ENCODE measurements around the gene CRY2. TPM values are rescaled to one million over a fixed set of nuclear protein-coding genes. Genes with fewer than 3 reads are reported as not detected.

The CRY2 gene
- total RNA-seq, 1 donor = 70.9 TPM

- H3K4me1 ChIP-seq (ENCODE audit: insufficient read depth, low read length) = no peaks in the 10 kb centered on the region
- H3K9me3 ChIP-seq (ENCODE audit: low read depth, low read length) = no peaks in the 10 kb centered on the region
- no peak overlapping the region for H3K4me3 ChIP-seq (ENCODE audit: low read length)
- no peaks in the 10 kb centered on the region for H3K27me3 ChIP-seq (ENCODE audit: insufficient read depth, low read length)
Observed at GRCh38 chr11:45872651-45873356, 25.5 kb downstream of the CRY2 start.

GRCh38 chr11:45876401-45876800 lies 29.1 kb downstream of the CRY2 start:
- H3K4me1 ChIP-seq (ENCODE audit: insufficient read depth, low read length) = no peaks in the 10 kb centered on the region
- no peaks in the 10 kb centered on the region for H3K9me3 ChIP-seq (ENCODE audit: low read depth, low read length)
- no peaks in the 10 kb centered on the region for H3K27me3 ChIP-seq (ENCODE audit: insufficient read depth, low read length)
- no peak overlapping the region for H3K4me3 ChIP-seq (ENCODE audit: low read length)

GRCh38 chr11:45877221-45877620 lies 29.9 kb downstream of the CRY2 start:
- Histone ChIP-seq H3K27me3 (ENCODE audit: insufficient read depth, low read length) (no peaks in the 10 kb centered on the region), H3K4me1 (ENCODE audit: insufficient read depth, low read length) (no peaks in the 10 kb centered on the region), H3K9me3 (ENCODE audit: low read depth, low read length) (no peaks in the 10 kb centered on the region), H3K4me3 (ENCODE audit: low read length) (no peak overlapping the region)

GRCh38 chr11:45877845-45878244 lies 30.6 kb downstream of the CRY2 start:
- Histone ChIP-seq H3K9me3 (ENCODE audit: low read depth, low read length) (no peaks in the 10 kb centered on the region), H3K27me3 (ENCODE audit: insufficient read depth, low read length) (no peaks in the 10 kb centered on the region), H3K4me1 (ENCODE audit: insufficient read depth, low read length) (no peaks in the 10 kb centered on the region), H3K4me3 (ENCODE audit: low read length) (no peak overlapping the region)

GRCh38 chr11:45879803-45880686 lies 32.8 kb downstream of the CRY2 start:
- H3K27me3 ChIP-seq (ENCODE audit: insufficient read depth, low read length) = no peaks in the 10 kb centered on the region
- peaks cover under 1% of the 10 kb centered on the region for H3K4me1 ChIP-seq (ENCODE audit: insufficient read depth, low read length)
- H3K4me3 ChIP-seq (ENCODE audit: low read length) = no peak overlapping the region
- H3K9me3 ChIP-seq (ENCODE audit: low read depth, low read length) = no peaks in the 10 kb centered on the region

GRCh38 chr11:45880772-45881570 lies 33.7 kb downstream of the CRY2 start:
- Histone ChIP-seq H3K9me3 (ENCODE audit: low read depth, low read length) (no peaks in the 10 kb centered on the region), H3K27me3 (ENCODE audit: insufficient read depth, low read length) (no peaks in the 10 kb centered on the region), H3K4me1 (ENCODE audit: insufficient read depth, low read length) (peaks cover 7% of the 10 kb centered on the region), H3K4me3 (ENCODE audit: low read length) (no peak overlapping the region)

GRCh38 chr11:45881708-45882368 lies 34.6 kb downstream of the CRY2 start:
- peaks cover 8% of the 10 kb centered on the region for H3K4me1 ChIP-seq (ENCODE audit: insufficient read depth, low read length)
- H3K9me3 ChIP-seq (ENCODE audit: low read depth, low read length) = no peaks in the 10 kb centered on the region
- H3K27me3 ChIP-seq (ENCODE audit: insufficient read depth, low read length) = peaks cover 2% of the 10 kb centered on the region
- H3K4me3 ChIP-seq (ENCODE audit: low read length) = no peak overlapping the region

GRCh38 chr11:45884596-45885185 lies 37.4 kb downstream of the CRY2 start:
- H3K4me3 ChIP-seq (ENCODE audit: low read length) = no peak overlapping the region
- peaks cover 8% of the 10 kb centered on the region for H3K4me1 ChIP-seq (ENCODE audit: insufficient read depth, low read length)
- H3K9me3 ChIP-seq (ENCODE audit: low read depth, low read length) = no peaks in the 10 kb centered on the region
- peaks cover 2% of the 10 kb centered on the region for H3K27me3 ChIP-seq (ENCODE audit: insufficient read depth, low read length)

- H3K9me3 ChIP-seq (ENCODE audit: low read depth, low read length) = no peaks in the 10 kb centered on the region
- peaks cover 2% of the 10 kb centered on the region for H3K27me3 ChIP-seq (ENCODE audit: insufficient read depth, low read length)
- peaks cover 8% of the 10 kb centered on the region for H3K4me1 ChIP-seq (ENCODE audit: insufficient read depth, low read length)
- peak within 1 kb of the TSS; percentile 23 for H3K4me3 ChIP-seq (ENCODE audit: low read length)
Observed at GRCh38 chr11:45885274-45885920, 38.1 kb downstream of the CRY2 start, which contains the start of gene MAPK8IP1. Gene MAPK8IP1, plus strand, starts transcription at chr11:45885651. Its CDS starts 170 bp downstream, at chr11:45885821.

GRCh38 chr11:45885921-45886721 lies 38.8 kb downstream of the CRY2 start:
- peaks cover 8% of the 10 kb centered on the region for H3K4me1 ChIP-seq (ENCODE audit: insufficient read depth, low read length)
- peak overlapping the region; percentile 23 for H3K4me3 ChIP-seq (ENCODE audit: low read length)
- H3K27me3 ChIP-seq (ENCODE audit: insufficient read depth, low read length) = peaks cover 2% of the 10 kb centered on the region
- no peaks in the 10 kb centered on the region for H3K9me3 ChIP-seq (ENCODE audit: low read depth, low read length)

GRCh38 chr11:45886816-45887520 lies 39.7 kb downstream of the CRY2 start:
- Histone ChIP-seq H3K4me3 (ENCODE audit: low read length) (no peak overlapping the region), H3K4me1 (ENCODE audit: insufficient read depth, low read length) (peaks cover 8% of the 10 kb centered on the region)

GRCh38 chr11:45887587-45887986 lies 40.3 kb downstream of the CRY2 start:
- Histone ChIP-seq H3K27me3 (ENCODE audit: insufficient read depth, low read length) (peaks cover 2% of the 10 kb centered on the region), H3K4me1 (ENCODE audit: insufficient read depth, low read length) (peaks cover 8% of the 10 kb centered on the region), H3K4me3 (ENCODE audit: low read length) (no peak overlapping the region), H3K9me3 (ENCODE audit: low read depth, low read length) (no peaks in the 10 kb centered on the region)

More at GRCh38 chr11:45886816-45887520, 39.7 kb downstream of the CRY2 start:
- Histone ChIP-seq H3K27me3 (ENCODE audit: insufficient read depth, low read length) (peaks cover 2% of the 10 kb centered on the region), H3K9me3 (ENCODE audit: low read depth, low read length) (no peaks in the 10 kb centered on the region)

GRCh38 chr11:45889555-45889954 lies 42.3 kb downstream of the CRY2 start:
- H3K27me3 ChIP-seq (ENCODE audit: insufficient read depth, low read length) = peaks cover 2% of the 10 kb centered on the region
- no peak overlapping the region for H3K4me3 ChIP-seq (ENCODE audit: low read length)
- H3K4me1 ChIP-seq (ENCODE audit: insufficient read depth, low read length) = peaks cover 8% of the 10 kb centered on the region
- H3K9me3 ChIP-seq (ENCODE audit: low read depth, low read length) = no peaks in the 10 kb centered on the region

All from mononuclear cell (primary cell).